Activated CD8-positive, alpha-beta T cell treated with anti-CD3 and anti-CD28 coated beads, Interleukin-2, amount 10 ng/mL, durations not matched to agents 7 days and 5 days (primary cell): Measurements from ENCODE around the gene CDCP2. TPM values are rescaled to one million over a fixed set of nuclear protein-coding genes. Genes with fewer than 3 reads are reported as not detected.

Source experiments
- ATAC-seq: fragments of 150-1000 bp; cut with Tn5 transposase; one replicate; pipeline ENCODE4 v1.10.0; 2021; ENCODE audit warnings: moderate library complexity
- CTCF ChIA-PET: fragments of 350-600 bp; sonication (Branson Sonifier 250); formaldehyde crosslinking; loops from one replicate; lab custom pipeline; 2021; ENCODE audit warnings: antibody characterized with exemption; lab: Charles Lee
- POLR2A ChIA-PET: fragments of 350-600 bp; sonication (Branson Sonifier 250); formaldehyde crosslinking; loops from one replicate; lab custom pipeline; 2021; ENCODE audit warnings: antibody characterized with exemption; lab: Charles Lee
- DNase-seq: peaks from one replicate; pipeline ENCODE4 v3.0.0-alpha.2; 2020
- H3K27ac Mint-ChIP-seq: one replicate; pipeline ENCODE4 v1.8.0; 2021; ENCODE audit warnings: mild to moderate bottlenecking, mixed read lengths
- H3K27me3 Mint-ChIP-seq: one replicate; pipeline ENCODE4 v1.8.0; 2021; ENCODE audit warnings: low read depth, mixed read lengths
- H3K36me3 Mint-ChIP-seq: one replicate; pipeline ENCODE4 v1.8.0; 2021; ENCODE audit warnings: low read depth, mixed read lengths
- H3K4me1 Mint-ChIP-seq: one replicate; pipeline ENCODE4 v1.8.0; 2021; ENCODE audit warnings: low read depth, mixed read lengths
- H3K4me3 Mint-ChIP-seq: one replicate; pipeline ENCODE4 v1.8.0; 2021; ENCODE audit warnings: mild to moderate bottlenecking, mixed read lengths
- H3K9me3 Mint-ChIP-seq: one replicate; pipeline ENCODE4 v1.8.0; 2022; ENCODE audit warnings: mixed read lengths; ENCODE audit not compliant: insufficient read depth
- total RNA-seq, 2 experiments: library from RNA; stranded (reverse); gene quantifications; one replicate each; pipeline ENCODE4 v1.2.3, GENCODE V29; 2021

Gene CDCP2
- under 1 TPM in 1 of 2 experiments, not detected in 1; 0.16 TPM for total RNA-seq

DNA sequence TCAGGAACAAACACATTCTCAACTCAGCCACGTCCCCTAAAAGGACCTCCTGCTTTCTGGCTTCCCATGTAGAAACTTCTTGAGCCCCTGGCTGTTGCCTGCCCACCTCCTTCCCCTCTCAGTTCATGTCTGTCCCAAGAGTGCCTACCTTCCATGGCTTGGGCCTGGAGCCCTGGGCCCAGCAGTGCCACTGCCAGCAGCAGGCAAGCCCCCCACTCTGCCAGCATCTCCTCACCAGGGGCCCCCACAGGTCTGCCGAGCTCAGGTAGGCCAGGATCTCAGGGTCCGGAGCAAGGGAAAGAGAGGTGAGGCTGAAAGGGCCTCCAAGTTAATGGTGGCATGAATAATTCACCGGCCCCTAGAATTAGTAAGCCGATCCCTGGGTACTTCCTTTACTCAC, at the start of gene CDCP2:
CDCP2 (minus strand) TSS at position 305 of the 400 bp plus-strand sequence; CDS start at position 227, 78 bp downstream.
- H3K9me3 Mint-ChIP-seq, result no peaks in the 10 kb centered on the region
- H3K36me3 Mint-ChIP-seq, result no peaks in the 10 kb centered on the region
- H3K4me1 Mint-ChIP-seq, result peaks cover 5% of the 10 kb centered on the region
- H3K4me3 Mint-ChIP-seq, result no peak within 1 kb of the TSS
- CTCF ChIA-PET, result no interaction called here
- DNase-seq, result no peak
- ATAC-seq, result no peak
- H3K27me3 Mint-ChIP-seq, result peaks cover 3% of the 10 kb centered on the region
- POLR2A ChIA-PET, result no interaction called here
- no peak within 1 kb of the TSS for H3K27ac Mint-ChIP-seq

DNA sequence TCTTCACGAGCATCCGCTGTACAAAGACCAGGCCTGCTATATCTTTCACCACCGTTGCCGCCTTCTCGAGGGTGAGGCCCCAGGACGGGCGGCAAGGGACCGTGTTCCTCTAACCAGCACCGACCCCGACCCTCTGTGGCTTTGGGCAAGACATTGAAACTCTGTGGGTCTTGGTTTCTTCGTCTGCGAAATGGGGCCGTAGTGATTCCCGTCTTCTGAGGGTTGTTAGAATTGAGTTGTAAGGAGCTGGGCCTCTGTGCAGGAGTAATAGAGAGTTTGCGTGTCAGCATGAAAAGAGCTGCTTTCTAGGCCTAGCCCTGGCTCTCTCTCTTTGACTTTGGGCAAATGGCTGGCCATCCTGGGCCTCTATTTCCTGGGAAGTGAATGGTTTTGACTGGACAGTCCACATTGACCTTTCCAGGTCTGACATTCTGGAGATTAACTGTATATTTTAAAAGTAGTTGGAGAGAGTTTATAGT, 47.8 kb upstream of the CDCP2 start:
- Mint-ChIP-seq H3K27me3 (no peaks in the 10 kb centered on the region), H3K4me1 (peaks cover 34% of the 10 kb centered on the region), H3K4me3 (peak overlapping the region; percentile 87), H3K9me3 (no peaks in the 10 kb centered on the region), H3K36me3 (peaks cover 28% of the 10 kb centered on the region), H3K27ac (peak overlapping the region; percentile 79)
- ATAC-seq (peak; percentile 8), DNase-seq (no peak)
- POLR2A ChIA-PET, result interaction anchor here (1.0 to 2.1 kb wide), 5 partner anchors 15 to 206 kb away, joined by 3 to 16 read pairs (median 4); partner anchors contain the start of gene SSBP3
- CTCF ChIA-PET, result interaction anchor here (1.1 to 2.3 kb wide), 6 partner anchors 18 to 289 kb away, joined by 3 to 6 read pairs (median 4); no protein-coding TSS in a partner anchor

DNA sequence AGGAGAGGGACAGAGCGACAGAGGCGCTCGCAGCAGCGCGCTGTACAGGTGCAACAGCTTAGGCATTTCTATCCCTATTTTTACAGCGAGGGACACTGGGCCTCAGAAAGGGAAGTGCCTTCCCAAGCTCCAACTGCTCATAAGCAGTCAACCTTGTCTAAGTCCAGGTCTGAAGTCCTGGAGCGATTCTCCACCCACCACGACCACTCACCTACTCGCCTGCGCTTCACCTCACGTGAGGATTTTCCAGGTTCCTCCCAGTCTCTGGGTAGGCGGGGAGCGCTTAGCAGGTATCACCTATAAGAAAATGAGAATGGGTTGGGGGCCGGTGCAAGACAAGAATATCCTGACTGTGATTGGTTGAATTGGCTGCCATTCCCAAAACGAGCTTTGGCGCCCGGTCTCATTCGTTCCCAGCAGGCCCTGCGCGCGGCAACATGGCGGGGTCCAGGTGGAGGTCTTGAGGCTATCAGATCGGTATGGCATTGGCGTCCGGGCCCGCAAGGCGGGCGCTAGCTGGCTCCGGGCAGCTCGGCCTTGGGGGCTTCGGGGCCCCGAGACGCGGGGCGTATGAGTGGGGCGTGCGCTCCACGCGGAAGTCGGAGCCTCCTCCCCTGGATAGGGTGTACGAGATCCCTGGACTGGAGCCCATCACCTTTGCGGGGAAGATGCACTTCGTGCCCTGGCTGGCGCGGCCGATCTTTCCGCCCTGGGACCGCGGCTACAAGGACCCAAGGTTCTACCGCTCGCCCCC, 47.1 kb upstream of the CDCP2 start, which contains the start of the genes CYB5RL and MRPL37:
CYB5RL (minus strand) TSS at position 266 of the 754 bp plus-strand sequence. CDS start 4,414 bp downstream, outside the sequence.
MRPL37 (plus strand) TSS at position 403 of the 754 bp plus-strand sequence; CDS start at position 480, 77 bp downstream.
- peaks cover 34% of the 10 kb centered on the region for H3K4me1 Mint-ChIP-seq
- ChIA-PET POLR2A (interaction anchor here (0.8 to 2.1 kb wide), 8 partner anchors 10 to 206 kb away, joined by 3 to 16 read pairs (median 4); partner anchors contain the start of gene SSBP3), CTCF (interaction anchor here (1.1 to 2.3 kb wide), 8 partner anchors 17 to 289 kb away, joined by 3 to 9 read pairs (median 4); no protein-coding TSS in a partner anchor)
- peak within 1 kb of the TSS; percentile 87 for H3K4me3 Mint-ChIP-seq
- ATAC-seq, result peak; percentile 97
- peak; percentile 95 for DNase-seq
- peak within 1 kb of the TSS; percentile 79 for H3K27ac Mint-ChIP-seq
- peaks cover 23% of the 10 kb centered on the region for H3K36me3 Mint-ChIP-seq
- no peaks in the 10 kb centered on the region for H3K27me3 Mint-ChIP-seq
- no peaks in the 10 kb centered on the region for H3K9me3 Mint-ChIP-seq

DNA sequence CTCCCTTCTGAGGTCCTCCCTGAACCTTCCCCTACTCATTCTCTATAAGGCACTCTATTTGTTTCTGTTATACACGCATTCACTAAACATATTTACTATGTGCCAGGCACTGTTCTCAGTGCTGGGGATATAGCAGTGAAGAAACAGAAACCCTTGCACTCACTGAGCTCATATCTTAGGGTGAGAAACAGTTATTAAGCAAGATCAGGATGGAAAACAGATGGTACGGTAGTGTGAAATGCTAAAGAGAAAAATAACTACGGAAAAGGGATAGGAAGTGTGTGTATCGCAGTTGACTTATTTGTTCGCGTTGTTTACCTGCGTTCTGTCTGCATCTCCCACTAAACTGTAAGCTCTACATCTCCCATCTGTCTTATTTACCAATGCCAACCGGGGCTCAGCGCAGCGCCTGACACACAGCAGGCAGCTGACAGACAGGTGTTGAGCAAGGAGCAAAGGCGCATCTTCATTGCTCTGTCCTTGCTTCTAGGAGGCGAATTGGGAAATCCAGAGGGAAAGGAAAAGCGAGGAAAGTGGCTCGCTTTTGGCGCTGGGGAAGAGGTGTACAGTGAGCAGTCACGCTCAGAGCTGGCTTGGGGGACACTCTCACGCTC, 46.5 kb upstream of the CDCP2 start:
- Mint-ChIP-seq H3K27me3 (no peaks in the 10 kb centered on the region), H3K27ac (peak overlapping the region; percentile 79), H3K9me3 (no peaks in the 10 kb centered on the region), H3K36me3 (peaks cover 17% of the 10 kb centered on the region), H3K4me3 (peak overlapping the region; percentile 87), H3K4me1 (peaks cover 34% of the 10 kb centered on the region)
- POLR2A ChIA-PET, result interaction anchor here (0.8 to 2.1 kb wide), 6 partner anchors 9 to 207 kb away, joined by 3 to 16 read pairs (median 4); partner anchors contain the start of gene SSBP3
- no peak for ATAC-seq
- CTCF ChIA-PET, result interaction anchor here (0.8 to 1.7 kb wide), 8 partner anchors 16 to 290 kb away, joined by 3 to 9 read pairs (median 4); no protein-coding TSS in a partner anchor
- DNase-seq, result peak; percentile 29

DNA sequence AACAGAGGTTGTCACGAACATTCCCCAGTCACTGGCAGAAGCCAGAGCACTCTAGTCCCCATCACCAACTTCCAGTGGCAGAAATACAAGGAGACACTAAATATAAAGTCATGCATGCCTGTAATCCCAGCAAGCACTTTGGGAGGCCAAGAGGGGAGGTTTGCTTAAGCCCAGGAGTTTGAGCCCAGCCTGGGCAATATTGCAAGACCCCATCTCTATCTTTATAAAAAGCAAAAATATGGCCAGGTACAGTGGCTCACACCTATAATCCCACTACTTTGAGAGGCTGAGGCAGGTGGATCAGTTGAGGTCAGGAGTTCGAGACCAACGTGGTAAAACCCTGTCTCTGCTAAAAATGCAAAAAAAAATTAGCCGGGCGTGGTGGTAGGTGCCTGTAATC, 40.7 kb upstream of the CDCP2 start:
- Mint-ChIP-seq H3K4me3 (no peak overlapping the region), H3K36me3 (peaks cover 17% of the 10 kb centered on the region), H3K4me1 (no peaks in the 10 kb centered on the region), H3K9me3 (no peaks in the 10 kb centered on the region), H3K27ac (no peak overlapping the region), H3K27me3 (no peaks in the 10 kb centered on the region)
- ChIA-PET CTCF (interaction anchor here (4.4 kb wide), 1 partner anchor 12 kb away, joined by 26 read pairs; no protein-coding TSS in a partner anchor), POLR2A (no interaction called here)
- no peak for DNase-seq
- ATAC-seq, result no peak

GRCh38 chr1:54191525-54191924, 38.7 kb upstream of the CDCP2 start:
- ATAC-seq (no peak), DNase-seq (no peak)
- Mint-ChIP-seq H3K27me3 (no peaks in the 10 kb centered on the region), H3K36me3 (peaks cover 17% of the 10 kb centered on the region), H3K4me3 (no peak overlapping the region), H3K4me1 (no peaks in the 10 kb centered on the region), H3K27ac (no peak overlapping the region), H3K9me3 (no peaks in the 10 kb centered on the region)
- ChIA-PET POLR2A (no interaction called here), CTCF (interaction anchor here (1.2 kb wide), 1 partner anchor 10 kb away, joined by 5 read pairs; no protein-coding TSS in a partner anchor)

DNA sequence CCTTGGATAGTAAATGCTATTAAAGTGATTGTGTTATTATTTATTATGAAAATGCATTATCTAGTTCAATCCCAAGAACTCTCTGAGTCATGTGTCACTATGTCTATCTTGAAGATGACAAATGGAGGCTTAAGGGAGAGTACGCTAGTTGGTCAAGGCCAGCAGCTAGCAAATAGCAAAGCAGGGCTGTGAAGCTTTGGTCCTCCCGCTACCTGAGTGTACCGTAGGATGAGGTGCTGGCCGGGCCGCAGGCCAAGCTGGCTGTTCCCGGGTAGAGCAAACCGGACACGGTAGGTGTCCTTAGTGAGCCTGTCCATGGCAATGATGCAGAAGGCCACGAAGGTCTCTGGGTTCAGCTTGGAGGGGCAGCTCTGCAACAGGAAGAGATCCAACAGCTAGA, 37.7 kb upstream of the CDCP2 start:
- Mint-ChIP-seq H3K27ac (no peak overlapping the region), H3K36me3 (peaks cover 21% of the 10 kb centered on the region), H3K9me3 (no peaks in the 10 kb centered on the region), H3K4me3 (no peak overlapping the region), H3K4me1 (no peaks in the 10 kb centered on the region), H3K27me3 (no peaks in the 10 kb centered on the region)
- ATAC-seq (no peak), DNase-seq (no peak)
- ChIA-PET POLR2A (interaction anchor here (0.9 kb wide), 1 partner anchor 9 kb away, joined by 3 read pairs; no protein-coding TSS in a partner anchor), CTCF (interaction anchor here (1.2 kb wide), 2 partner anchors 9 to 309 kb away, joined by 3 to 5 read pairs; no protein-coding TSS in a partner anchor)

DNA sequence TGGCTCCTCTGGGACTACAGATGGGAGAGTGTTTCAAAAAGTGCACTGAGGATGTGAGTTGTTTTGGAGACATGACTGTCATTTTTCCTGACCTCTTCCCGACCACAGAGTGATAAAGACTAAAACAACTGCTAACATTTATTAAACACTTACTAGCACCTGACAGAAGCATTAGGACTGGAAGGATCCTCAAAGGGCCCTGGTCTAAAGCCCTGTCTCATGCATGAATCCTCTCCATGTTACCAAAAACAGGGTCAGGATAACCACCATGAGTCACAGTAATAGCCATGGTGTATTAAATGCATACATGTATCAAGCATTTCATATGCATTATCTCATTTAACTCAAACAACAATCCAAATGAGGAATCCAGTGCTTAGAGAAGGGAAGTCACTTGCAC, 35.5 kb upstream of the CDCP2 start:
- ChIA-PET CTCF (no interaction called here), POLR2A (no interaction called here)
- peaks cover 25% of the 10 kb centered on the region for H3K36me3 Mint-ChIP-seq
- no peak overlapping the region for H3K4me3 Mint-ChIP-seq
- H3K9me3 Mint-ChIP-seq, result no peaks in the 10 kb centered on the region
- no peak overlapping the region for H3K27ac Mint-ChIP-seq
- no peak for ATAC-seq
- H3K27me3 Mint-ChIP-seq, result no peaks in the 10 kb centered on the region
- no peaks in the 10 kb centered on the region for H3K4me1 Mint-ChIP-seq
- no peak for DNase-seq

DNA sequence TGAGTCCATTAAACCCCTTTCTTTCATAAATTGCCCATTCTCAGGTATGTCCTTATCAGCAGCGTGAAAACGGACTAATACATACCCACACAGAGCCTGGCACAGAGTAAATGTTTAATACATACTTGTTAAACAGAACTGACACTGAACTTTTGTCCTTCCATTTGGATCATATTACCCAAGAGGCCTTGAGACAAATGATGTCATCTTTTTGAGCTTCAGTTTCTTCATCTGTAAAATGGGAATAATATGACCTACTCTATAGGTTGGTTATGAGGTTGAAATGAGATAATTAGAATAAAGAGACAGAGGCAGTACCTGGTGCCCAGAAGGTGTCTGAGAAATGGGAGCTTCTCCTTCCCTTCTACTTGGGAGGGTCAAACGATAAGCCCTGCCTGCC, 33.3 kb upstream of the CDCP2 start:
- CTCF ChIA-PET, result interaction anchor here (1.1 to 1.3 kb wide), 2 partner anchors 62 to 304 kb away, joined by 3 read pairs; no protein-coding TSS in a partner anchor
- Mint-ChIP-seq H3K36me3 (peaks cover 22% of the 10 kb centered on the region), H3K4me1 (no peaks in the 10 kb centered on the region), H3K4me3 (no peak overlapping the region), H3K27me3 (no peaks in the 10 kb centered on the region), H3K9me3 (no peaks in the 10 kb centered on the region), H3K27ac (no peak overlapping the region)
- DNase-seq (no peak), ATAC-seq (no peak)
- POLR2A ChIA-PET, result no interaction called here

DNA sequence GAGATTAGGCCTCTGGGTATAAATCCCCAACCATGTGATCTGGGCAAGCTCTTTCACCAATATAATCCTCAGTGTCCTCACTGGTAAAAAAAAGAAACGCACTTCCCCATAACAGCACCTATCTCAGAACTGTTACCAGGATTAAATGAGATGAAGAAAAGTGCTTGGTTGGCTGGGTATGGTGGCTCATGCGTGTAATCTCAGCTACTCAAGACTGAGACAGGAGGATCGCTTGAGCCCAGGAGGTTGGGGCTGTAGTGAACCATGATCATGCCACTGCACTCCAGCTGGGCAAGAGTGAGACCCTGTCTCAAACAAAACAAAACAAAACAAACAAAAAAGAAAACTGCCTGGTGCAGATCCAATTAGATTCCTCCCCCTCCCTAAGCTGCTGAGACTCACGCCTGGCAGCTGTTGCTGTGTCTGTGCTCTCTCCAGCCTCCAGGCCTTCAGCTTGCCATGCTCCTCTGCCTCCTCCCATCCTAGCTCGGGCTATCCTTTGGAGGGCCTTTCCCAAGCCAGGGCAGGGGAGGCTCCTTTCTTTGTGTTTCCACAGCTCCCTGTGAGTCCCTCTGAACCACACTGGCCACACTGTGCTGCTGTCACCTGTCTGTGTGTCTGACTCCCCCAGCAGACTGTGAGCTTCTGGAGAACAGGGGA, 28.0 kb upstream of the CDCP2 start:
- POLR2A ChIA-PET, result no interaction called here

More for the DNA sequence above, 28.0 kb upstream of the CDCP2 start:
- no peaks in the 10 kb centered on the region for H3K4me1 Mint-ChIP-seq
- no peaks in the 10 kb centered on the region for H3K27me3 Mint-ChIP-seq
- H3K4me3 Mint-ChIP-seq, result no peak overlapping the region
- H3K9me3 Mint-ChIP-seq, result no peaks in the 10 kb centered on the region
- no peak overlapping the region for H3K27ac Mint-ChIP-seq
- CTCF ChIA-PET, result interaction anchor here (0.8 to 2.7 kb wide), 17 partner anchors 8 to 319 kb away, joined by 3 to 26 read pairs (median 5); partner anchors contain the start of genes CYB5RL and MRPL37
- ATAC-seq (no peak), DNase-seq (no peak)
- H3K36me3 Mint-ChIP-seq, result peaks cover 13% of the 10 kb centered on the region
